GM18951 (cell line): ENCODE data around the gene DSG3.
A peak's percentile ranks its signal among the peaks of the same experiment; 100 is the strongest.
"Not testable (repeated sequence)": the region's sequence is repeated elsewhere in the genome, so short reads cannot be mapped to it uniquely, and the experiment has no call there.

Source experiments
- POLR2A ChIP-seq: IDR thresholded peaks from 4 replicates; pipeline ENCODE4 v1.6.1; 2011; ENCODE audit warnings: mild to moderate bottlenecking; ENCODE audit not compliant: insufficient read length, insufficient read depth; ENCODE audit errors: extremely low read depth
- in situ Hi-C: fragments of 300-500 bp; cut with MboI; formaldehyde crosslinking; loops from one replicate; pipeline ENCODE4 v1.12.0; 2022; ENCODE audit warnings: low sequenced_read_pairs, mixed read lengths, inconsistent platforms; ENCODE audit not compliant: unreplicated experiment

The DSG3 gene

DNA sequence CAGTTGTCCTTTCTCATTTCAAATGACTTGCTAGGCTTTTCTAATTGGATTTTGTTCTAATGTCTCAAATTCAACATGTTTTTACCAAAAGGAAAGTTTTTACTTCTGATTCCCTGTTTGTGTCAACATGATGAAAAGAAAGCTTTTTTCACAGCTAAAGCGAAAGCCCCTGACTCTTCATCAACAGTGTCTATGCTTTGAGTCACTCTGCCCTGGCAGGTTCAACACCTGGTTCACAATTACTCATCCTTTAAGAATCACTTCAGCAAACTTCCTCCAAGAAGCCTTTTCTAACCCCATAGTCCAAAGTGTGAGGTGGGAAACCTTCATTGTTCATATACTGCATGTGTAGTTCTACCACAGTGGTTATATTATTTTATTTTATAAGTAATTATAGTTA, 42.8 kb downstream of the DSG3 start:
- no peak for TF ChIP-seq POLR2A
- in situ Hi-C loops = no loop called here

GRCh38 chr18:31490833-31491232, 43.3 kb downstream of the DSG3 start:
- in situ Hi-C loops = no loop called here
- TF ChIP-seq POLR2A = no peak

DNA sequence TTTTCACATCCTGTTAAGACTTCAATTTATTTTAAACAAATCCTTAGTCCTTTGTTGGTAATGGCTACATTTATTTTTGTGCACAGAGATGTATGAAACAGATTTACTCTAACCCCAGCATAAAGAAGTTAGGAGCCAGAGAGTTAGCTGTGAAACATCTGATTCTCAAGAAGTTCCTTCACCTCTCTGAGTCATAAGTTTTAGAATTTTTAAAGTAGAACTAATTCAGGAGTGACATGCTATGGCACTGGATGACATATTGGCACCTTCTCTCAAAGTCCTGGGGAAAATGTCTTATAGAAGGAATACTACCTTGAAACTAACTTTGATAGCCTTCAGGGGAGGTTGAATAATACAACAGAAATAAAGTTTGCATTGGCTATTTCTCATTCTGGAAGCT, 44.0 kb downstream of the DSG3 start:
- in situ Hi-C loops = no loop called here
- no peak for TF ChIP-seq POLR2A

GRCh38 chr18:31492671-31493070, 45.1 kb downstream of the DSG3 start:
- TF ChIP-seq POLR2A = no peak
- in situ Hi-C loops = no loop called here

DNA sequence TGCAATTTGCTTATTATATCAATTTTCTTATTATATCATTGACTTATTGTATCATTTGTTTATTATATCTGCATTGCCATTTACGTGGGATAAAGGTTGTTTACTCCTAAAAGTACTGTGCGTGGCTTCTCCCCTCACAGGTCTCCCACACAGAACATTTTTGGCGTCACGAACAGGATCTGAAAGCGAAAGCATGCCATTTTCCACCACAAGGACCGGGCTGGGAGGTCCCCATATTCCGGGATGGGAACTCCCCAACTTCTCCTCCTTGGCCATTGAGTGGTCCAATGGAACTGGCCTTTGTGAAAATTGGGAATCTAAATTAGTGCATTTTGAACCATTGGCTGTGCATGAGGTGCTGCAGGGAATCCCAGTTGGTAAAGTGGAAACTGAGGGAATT, 45.6 kb downstream of the DSG3 start:
- in situ Hi-C loops = no loop called here
- TF ChIP-seq POLR2A = no peak

GRCh38 chr18:31493941-31494340, 46.4 kb downstream of the DSG3 start:
- in situ Hi-C loops = no loop called here
- TF ChIP-seq POLR2A = no peak

GRCh38 chr18:31494705-31495244, 47.2 kb downstream of the DSG3 start:
- in situ Hi-C loops = not testable (repeated sequence)

DNA sequence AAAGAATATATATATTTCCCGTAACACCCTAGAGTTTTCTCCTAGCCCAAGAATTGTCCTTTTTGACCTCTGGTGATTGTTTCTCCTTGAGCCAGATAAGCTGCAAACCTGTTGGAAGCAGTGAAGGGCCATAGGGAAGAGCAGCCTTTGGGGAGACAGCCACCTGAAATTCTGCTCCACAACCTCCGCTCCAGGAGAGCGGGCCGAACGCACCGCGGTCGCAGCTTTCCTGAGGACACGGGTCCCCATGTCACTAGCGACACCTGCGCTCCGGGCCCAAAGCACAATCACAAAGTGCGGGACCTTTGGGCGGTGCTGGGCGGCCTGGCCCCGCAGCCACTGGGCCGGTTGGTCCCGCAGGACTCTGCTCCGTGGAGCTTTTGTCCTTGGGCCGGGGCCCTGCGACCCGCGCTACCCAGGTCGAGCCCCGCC, 49.9 kb downstream of the DSG3 start:
- TF ChIP-seq POLR2A = no peak
- in situ Hi-C loops = no loop called here

DNA sequence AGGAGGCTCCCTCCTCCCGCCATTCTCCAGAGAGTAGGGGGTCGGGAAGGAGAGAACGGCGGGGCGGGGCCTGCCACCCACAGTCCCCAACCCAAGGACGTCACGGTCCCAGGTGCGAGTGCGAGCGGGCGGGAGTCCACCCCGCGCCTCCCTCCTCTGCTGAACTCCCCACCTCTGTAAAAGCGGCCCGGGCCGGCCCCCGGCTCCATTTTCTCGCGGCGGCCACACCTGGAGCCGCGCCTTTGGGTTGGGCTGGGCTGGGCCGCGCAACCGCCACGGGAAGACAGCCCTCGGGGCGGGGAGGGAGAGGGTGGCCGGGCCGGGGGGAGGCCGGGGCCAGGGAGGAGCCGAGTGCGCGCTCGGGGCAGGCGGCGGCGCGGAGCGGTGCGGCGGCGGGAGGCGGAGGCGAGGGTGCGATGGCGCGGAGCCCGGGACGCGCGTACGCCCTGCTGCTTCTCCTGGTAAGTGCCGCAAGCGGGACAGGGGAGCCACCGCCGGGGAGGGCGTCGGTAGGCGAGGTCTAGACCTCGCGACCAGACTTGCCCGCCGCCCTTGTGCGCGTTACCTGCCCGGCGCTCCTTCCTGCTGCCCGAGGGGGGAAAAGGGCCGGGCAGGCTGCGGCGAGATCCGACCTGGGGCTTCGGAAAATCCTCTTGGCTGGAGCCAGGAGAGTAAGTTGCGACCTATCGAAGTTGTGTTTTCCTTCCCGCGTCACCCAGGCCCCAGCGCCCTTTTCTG, 50.5 kb downstream of the DSG3 start, which contains the start of gene DSG2:
Gene DSG2 (plus strand): TSS at position 342 of the 738 bp plus-strand sequence. CDS start 75 bp downstream, at position 417.
- in situ Hi-C loops = no loop called here
- TF ChIP-seq POLR2A = peak; percentile 59

DNA sequence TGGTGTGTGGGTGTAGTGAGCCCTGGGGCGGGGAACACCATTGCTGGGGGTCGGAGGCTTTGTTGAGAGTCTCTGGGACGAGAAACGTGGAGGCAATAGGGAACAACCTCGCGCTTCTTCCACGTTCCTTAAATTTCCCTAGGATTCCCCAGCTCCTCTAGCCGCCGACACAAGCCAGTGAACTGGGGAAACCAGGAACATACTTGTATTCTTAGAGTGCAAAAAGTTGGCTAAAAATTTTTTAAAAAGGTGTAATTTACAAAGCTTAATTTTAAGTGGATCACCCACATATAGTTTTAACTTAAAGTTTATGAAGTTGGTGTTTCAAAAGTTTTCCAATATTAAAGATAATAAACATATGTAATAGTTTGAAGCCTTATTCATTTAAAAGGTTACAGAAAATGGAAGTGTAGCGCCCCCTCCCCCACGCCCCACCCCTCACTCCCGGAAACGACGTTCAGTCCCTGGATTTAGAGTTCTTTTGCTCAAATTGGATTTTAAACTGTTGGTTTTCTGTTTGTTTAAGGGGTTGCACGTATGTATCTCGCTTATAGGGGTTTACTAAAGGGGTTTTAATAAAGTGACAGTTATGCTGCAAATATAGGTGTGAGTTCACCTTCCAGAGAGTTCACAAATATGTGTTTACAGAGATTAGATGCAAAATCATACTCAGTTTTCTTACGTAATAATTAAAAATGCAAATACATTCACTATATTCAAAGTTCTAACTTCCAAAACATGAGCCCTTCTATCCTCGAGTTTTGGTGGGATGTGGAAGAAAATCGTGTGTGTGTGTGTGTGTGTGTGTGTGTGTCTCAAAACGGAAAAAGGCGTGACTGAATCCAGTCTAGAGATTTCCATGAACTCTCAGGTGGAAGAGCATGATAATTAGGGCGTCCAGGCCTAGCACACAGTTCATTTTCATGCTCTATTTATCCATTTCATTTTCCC, 51.3 kb downstream of the DSG3 start:
- in situ Hi-C loops = no loop called here
- TF ChIP-seq POLR2A = no peak

GRCh38 chr18:31500051-31500688, 52.6 kb downstream of the DSG3 start:
- TF ChIP-seq POLR2A = no peak
- in situ Hi-C loops = no loop called here

- in situ Hi-C loops = no loop called here
- TF ChIP-seq POLR2A = no peak
Observed at GRCh38 chr18:31503011-31503410, 55.5 kb downstream of the DSG3 start.

GRCh38 chr18:31504455-31505147, 57.1 kb downstream of the DSG3 start:
- no peak for TF ChIP-seq POLR2A
- in situ Hi-C loops = no loop called here

- TF ChIP-seq POLR2A = no peak
- in situ Hi-C loops = no loop called here
Observed at GRCh38 chr18:31505156-31505555, 57.6 kb downstream of the DSG3 start.
